Naive thymus-derived CD4-positive, alpha-beta T cell (primary cell): ENCODE measurements around the gene USP6NL. TPM values are rescaled to one million over a fixed set of nuclear protein-coding genes. Genes with fewer than 3 reads are reported as not detected.
A peak's percentile ranks its signal among the peaks of the same experiment; 100 is the strongest.
"Not testable (repeated sequence)": the region's sequence is repeated elsewhere in the genome, so short reads cannot be mapped to it uniquely, and the experiment has no call there.

Experiments used
- ATAC-seq: fragments of 150-1000 bp; cut with Tn5 transposase; 2 replicates; pipeline ENCODE4 v1.10.0; 2021; ENCODE audit warnings: mild to moderate bottlenecking, moderate library complexity
- CTCF ChIA-PET: fragments of 350-600 bp; sonication (Branson Sonifier 250); formaldehyde crosslinking; loops from one replicate; lab custom pipeline; 2021; ENCODE audit warnings: antibody characterized with exemption; lab: Charles Lee
- POLR2A ChIA-PET: fragments of 350-600 bp; sonication (Branson Sonifier 250); formaldehyde crosslinking; loops from one replicate; lab custom pipeline; 2021; ENCODE audit warnings: antibody characterized with exemption, inconsistent platforms; lab: Charles Lee
- DNase-seq, 9 donors: peaks; one replicate each; pipeline versions ENCODE4 v3.0.0 to v3.0.0-alpha.2; 2020 to 2022; ENCODE audit warnings: mixed read lengths in 1 of 9
- H3K27ac ChIP-seq: one replicate; pipeline ENCODE4 v1.7.0; 2013; ENCODE audit warnings: mild to moderate bottlenecking, low read depth, low read length, moderate library complexity
- H3K27me3 ChIP-seq, 2 donors: one replicate each; pipeline ENCODE4 v1.7.0; 2013; ENCODE audit warnings: low read length in 2 of 2, mild to moderate bottlenecking in 2 of 2, moderate library complexity in 2 of 2; ENCODE audit not compliant: control insufficient read depth in 2 of 2, insufficient read depth in 2 of 2
- H3K36me3 ChIP-seq, 3 experiments: 1 replicate in 2 of 3; 2 replicates in 1 of 3; pipeline ENCODE4 v1.7.0; 2013; ENCODE audit warnings: low read length in 3 of 3, mild to moderate bottlenecking in 3 of 3, moderate library complexity in 1 of 3; ENCODE audit not compliant: insufficient read depth in 3 of 3, control insufficient read depth in 2 of 3
- H3K4me1 ChIP-seq, 2 donors: one replicate each; pipeline ENCODE4 v1.7.0; 2013; ENCODE audit warnings: low read length in 2 of 2, mild to moderate bottlenecking in 2 of 2, moderate library complexity in 1 of 2; ENCODE audit not compliant: control insufficient read depth in 2 of 2, insufficient read depth in 2 of 2
- H3K4me3 ChIP-seq: 2 replicates; pipeline ENCODE4 v1.7.0; 2013; ENCODE audit warnings: mild to moderate bottlenecking, low read length
- H3K9me3 ChIP-seq, 3 experiments: 1 replicate in 2 of 3; 2 replicates in 1 of 3; pipeline ENCODE4 v1.7.0; 2013; ENCODE audit warnings: low read length in 3 of 3; ENCODE audit not compliant: control insufficient read depth in 2 of 3
- H3K27ac Mint-ChIP-seq, 9 donors: one replicate each; pipeline ENCODE4 v1.8.0; 2020 to 2022; ENCODE audit warnings: mixed read lengths in 9 of 9, mild to moderate bottlenecking in 8 of 9, moderate library complexity in 5 of 9, inconsistent platforms in 2 of 9
- H3K27me3 Mint-ChIP-seq, 5 donors: one replicate each; pipeline ENCODE4 v1.8.0; 2021 to 2022; ENCODE audit warnings: mixed read lengths in 5 of 5, mild to moderate bottlenecking in 1 of 5
- H3K36me3 Mint-ChIP-seq, 5 donors: one replicate each; pipeline ENCODE4 v1.8.0; 2020 to 2022; ENCODE audit warnings: mixed read lengths in 5 of 5, mild to moderate bottlenecking in 3 of 5, inconsistent platforms in 1 of 5
- H3K4me1 Mint-ChIP-seq, 7 donors: one replicate each; pipeline ENCODE4 v1.8.0; 2020 to 2022; ENCODE audit warnings: mixed read lengths in 7 of 7, mild to moderate bottlenecking in 3 of 7, inconsistent platforms in 1 of 7
- H3K4me3 Mint-ChIP-seq, 10 donors: one replicate each; pipeline ENCODE4 v1.8.0; 2020 to 2022; ENCODE audit warnings: mild to moderate bottlenecking in 10 of 10, mixed read lengths in 10 of 10, moderate library complexity in 6 of 10, inconsistent platforms in 2 of 10
- H3K9me3 Mint-ChIP-seq, 11 donors: one replicate each; pipeline ENCODE4 v1.8.0; 2020 to 2022; ENCODE audit warnings: mixed read lengths in 11 of 11, mild to moderate bottlenecking in 4 of 11, inconsistent platforms in 1 of 11, moderate library complexity in 1 of 11
- intact Hi-C, 2 donors: fragments of 100-400 bp; cut with micrococcal nuclease; formaldehyde crosslinking; loops; one replicate each; pipeline ENCODE4 v1.15.1; 2023
- polyA plus RNA-seq, 2 donors: library from polyadenylated mRNA; unstranded; fragments of 300-500 nt; fragmentation: Illumina TruSeq; gene quantifications; one replicate each; pipeline ENCODE4 v1.2.3, GENCODE V29; 2021
- total RNA-seq, 6 experiments: library from RNA in 5 of 6; stranded (reverse) in 5 of 6; gene quantifications; 1 replicate in 5 of 6; 2 replicates in 1 of 6; pipeline ENCODE4 v1.2.3 and lab custom pipeline; 2021 to 2026

The USP6NL gene
- total and polyA plus RNA-seq, 7 experiments from 2014 or later, result 0.70 to 6.6 (median 4.6) TPM

DNA sequence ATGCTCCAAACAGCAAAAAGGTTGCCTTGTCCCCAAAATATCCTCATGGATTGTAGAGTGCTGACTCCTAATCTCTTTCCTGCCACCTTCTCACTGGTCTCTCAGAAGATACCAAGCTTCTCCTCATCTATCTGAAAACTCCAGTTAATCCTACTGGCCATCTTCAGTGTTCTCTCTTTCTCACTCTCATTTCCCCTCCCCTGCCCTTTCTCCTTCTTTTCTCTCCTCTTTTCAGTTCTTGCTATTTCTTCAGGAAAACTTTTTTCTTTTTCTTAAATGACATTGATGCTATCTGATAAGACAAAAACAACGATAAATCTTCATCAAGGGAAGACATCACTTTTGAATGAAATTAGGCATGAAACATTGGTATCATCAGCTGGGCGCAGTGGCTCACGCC lies 109.8 kb downstream of the USP6NL start:
- no peaks in the 10 kb centered on the region for H3K9me3 Mint-ChIP-seq
- H3K4me3 Mint-ChIP-seq, result no peak overlapping the region
- no peaks in the 10 kb centered on the region for H3K9me3 ChIP-seq
- DNase-seq, result no peak
- peaks cover 0 to 28% (median 2%) of the 10 kb centered on the region in 5 donors for H3K36me3 Mint-ChIP-seq
- intact Hi-C loops, result no loop called here
- H3K27ac Mint-ChIP-seq, result no peak overlapping the region
- peaks cover 0 to 13% (median 0%) of the 10 kb centered on the region in 7 donors for H3K4me1 Mint-ChIP-seq
- H3K27me3 Mint-ChIP-seq, result peaks cover 0 to 15% (median 0%) of the 10 kb centered on the region in 5 donors
- ATAC-seq, result no peak
- ChIA-PET POLR2A (no interaction called here), CTCF (no interaction called here)
- H3K4me3 ChIP-seq, result no peak overlapping the region
- H3K27ac ChIP-seq, result no peak overlapping the region
- H3K27me3 ChIP-seq, result no peaks in the 10 kb centered on the region
- no peaks in the 10 kb centered on the region for H3K36me3 ChIP-seq
- H3K4me1 ChIP-seq, result no peaks in the 10 kb centered on the region

DNA sequence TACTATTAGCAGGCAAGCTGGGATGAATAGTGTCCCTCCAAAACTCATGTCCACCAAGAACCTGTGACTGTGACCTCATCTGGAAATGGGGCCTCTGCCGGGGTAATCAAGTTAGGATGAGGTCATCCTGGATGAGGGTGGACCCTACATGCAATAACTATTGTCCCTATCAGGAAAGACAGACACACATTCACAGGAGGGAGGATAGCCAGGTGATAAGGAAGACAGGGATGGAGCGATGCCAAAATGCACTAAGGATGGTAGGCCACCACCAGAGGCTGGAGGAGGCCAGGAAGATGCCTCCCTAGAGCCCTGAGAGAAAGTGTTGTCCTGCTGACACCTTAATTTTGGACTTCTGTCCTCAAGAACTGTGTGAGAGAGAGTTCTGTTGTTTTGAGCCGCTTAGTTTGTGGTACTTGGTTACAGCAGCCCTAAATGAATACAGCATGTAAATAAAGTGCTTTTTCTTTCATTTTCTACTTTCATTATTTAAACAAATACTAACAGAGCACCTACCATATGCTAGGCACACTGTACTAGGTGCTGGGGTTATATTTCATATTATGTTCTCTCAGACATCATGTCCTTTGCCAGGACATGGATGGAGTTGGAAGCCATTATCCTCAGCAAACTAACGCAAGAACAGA lies 111.9 kb downstream of the USP6NL start:
- Mint-ChIP-seq H3K27ac (no peak overlapping the region), H3K36me3 (peaks cover 0 to 34% (median 4%) of the 10 kb centered on the region in 5 donors), H3K4me1 (peaks cover 0 to 11% (median 0%) of the 10 kb centered on the region in 7 donors), H3K4me3 (no peak overlapping the region), H3K9me3 (no peaks in the 10 kb centered on the region), H3K27me3 (peaks cover 0 to 7% (median 0%) of the 10 kb centered on the region in 5 donors)
- DNase-seq (no peak), ATAC-seq (no peak)
- no peak overlapping the region for H3K4me3 ChIP-seq
- ChIA-PET CTCF (no interaction called here), POLR2A (no interaction called here)
- H3K4me1 ChIP-seq, result no peaks in the 10 kb centered on the region
- H3K9me3 ChIP-seq, result no peaks in the 10 kb centered on the region
- H3K27me3 ChIP-seq, result no peaks in the 10 kb centered on the region
- no peaks in the 10 kb centered on the region for H3K36me3 ChIP-seq
- intact Hi-C loops, result no loop called here
- H3K27ac ChIP-seq, result no peak overlapping the region

DNA sequence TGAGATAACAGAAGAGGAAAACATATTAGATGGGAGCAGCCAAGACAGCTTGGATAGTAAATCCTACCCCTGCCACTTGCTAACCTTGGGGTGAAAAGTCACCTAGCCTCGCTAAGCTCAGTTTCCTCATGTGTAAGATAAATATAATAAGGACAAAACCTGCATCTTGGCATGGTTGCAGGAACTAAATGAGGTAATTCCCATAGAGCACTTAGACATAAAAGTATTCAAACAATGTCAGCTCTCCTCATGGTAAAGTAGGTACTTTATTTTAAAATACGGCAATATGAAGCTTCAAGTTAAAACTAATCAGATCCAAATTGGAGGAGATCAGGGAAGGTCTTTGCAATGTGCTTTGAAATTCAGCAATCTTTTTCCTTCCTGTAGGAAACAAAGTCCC lies 113.1 kb downstream of the USP6NL start:
- Histone ChIP-seq H3K27ac (no peak overlapping the region), H3K36me3 (no peaks in the 10 kb centered on the region), H3K4me1 (no peaks in the 10 kb centered on the region), H3K27me3 (no peaks in the 10 kb centered on the region), H3K4me3 (no peak overlapping the region), H3K9me3 (no peaks in the 10 kb centered on the region)
- Mint-ChIP-seq H3K9me3 (no peaks in the 10 kb centered on the region), H3K27me3 (peaks cover 0 to 3% (median 0%) of the 10 kb centered on the region in 5 donors), H3K4me1 (peaks cover 0 to 11% (median 0%) of the 10 kb centered on the region in 7 donors), H3K27ac (no peak overlapping the region), H3K4me3 (no peak overlapping the region), H3K36me3 (peaks cover 0 to 38% (median 10%) of the 10 kb centered on the region in 5 donors)
- ChIA-PET POLR2A (no interaction called here), CTCF (interaction anchor here (0.7 kb wide), 1 partner anchor 292 kb away, joined by 3 read pairs; no protein-coding TSS in a partner anchor)
- ATAC-seq (no peak), DNase-seq (no peak)
- intact Hi-C loops, result no loop called here

GRCh38 chr10:11494923-11495322 lies 116.5 kb downstream of the USP6NL start:
- H3K27me3 ChIP-seq, POLR2A ChIA-PET, H3K9me3 ChIP-seq, H3K4me3 ChIP-seq, H3K4me1 ChIP-seq, H3K27ac Mint-ChIP-seq, intact Hi-C loops, ATAC-seq, H3K27ac ChIP-seq, H3K27me3 Mint-ChIP-seq, H3K9me3 Mint-ChIP-seq, H3K4me3 Mint-ChIP-seq, DNase-seq: not testable (repeated sequence)
- peaks cover 0 to 12% (median 0%) of the 10 kb centered on the region in 7 donors for H3K4me1 Mint-ChIP-seq
- H3K36me3 Mint-ChIP-seq, result peaks cover 0 to 51% (median 15%) of the 10 kb centered on the region in 5 donors
- H3K36me3 ChIP-seq, result peaks cover 0 to 11% (median 0%) of the 10 kb centered on the region in 3 experiments
- CTCF ChIA-PET, result interaction anchor here (1.0 kb wide), 1 partner anchor 10 kb away, joined by 3 read pairs; no protein-coding TSS in a partner anchor

- H3K27me3 ChIP-seq, result no peaks in the 10 kb centered on the region
- no peak overlapping the region for H3K4me3 ChIP-seq
- H3K4me1 ChIP-seq, result no peaks in the 10 kb centered on the region
- H3K27ac ChIP-seq, result no peak overlapping the region
- Mint-ChIP-seq H3K4me1 (peaks cover 0 to 4% (median 0%) of the 10 kb centered on the region in 7 donors), H3K4me3 (no peak overlapping the region), H3K27me3 (no peaks in the 10 kb centered on the region), H3K27ac (no peak overlapping the region), H3K36me3 (peaks cover 0 to 44% (median 15%) of the 10 kb centered on the region in 5 donors), H3K9me3 (no peaks in the 10 kb centered on the region)
- H3K36me3 ChIP-seq, result peaks cover 0 to 11% (median 0%) of the 10 kb centered on the region in 3 experiments
- DNase-seq (no peak), ATAC-seq (no peak)
- POLR2A ChIA-PET, result no interaction called here
- H3K9me3 ChIP-seq, result no peaks in the 10 kb centered on the region
- intact Hi-C loops, result no loop called here
- CTCF ChIA-PET, result no interaction called here
Measured at GRCh38 chr10:11493646-11494045, 117.8 kb downstream of the USP6NL start.

GRCh38 chr10:11491087-11491486 lies 120.4 kb downstream of the USP6NL start:
- Histone ChIP-seq H3K9me3 (no peaks in the 10 kb centered on the region), H3K4me1 (no peaks in the 10 kb centered on the region), H3K27me3 (no peaks in the 10 kb centered on the region), H3K27ac (no peak overlapping the region), H3K36me3 (peaks cover 0 to 11% (median 0%) of the 10 kb centered on the region in 3 experiments), H3K4me3 (no peak overlapping the region)
- ATAC-seq (no peak), DNase-seq (no peak)
- ChIA-PET POLR2A (no interaction called here), CTCF (no interaction called here)
- Mint-ChIP-seq H3K27ac (no peak overlapping the region), H3K4me3 (no peak overlapping the region), H3K9me3 (no peaks in the 10 kb centered on the region), H3K4me1 (peaks cover 0 to 4% (median 0%) of the 10 kb centered on the region in 7 donors), H3K27me3 (no peaks in the 10 kb centered on the region), H3K36me3 (peaks cover 0 to 40% (median 12%) of the 10 kb centered on the region in 5 donors)
- intact Hi-C loops, result no loop called here

- POLR2A ChIA-PET, result no interaction called here
- H3K27ac Mint-ChIP-seq, result peak overlapping the region in 2 of 9 donors; percentile 38 to 81
- H3K36me3 Mint-ChIP-seq, result peaks cover 0 to 30% (median 12%) of the 10 kb centered on the region in 5 donors
- H3K4me1 Mint-ChIP-seq, result peaks cover 0 to 4% (median 0%) of the 10 kb centered on the region in 7 donors
- intact Hi-C loops, result no loop called here
- no peaks in the 10 kb centered on the region for H3K27me3 ChIP-seq
- H3K9me3 ChIP-seq, result no peaks in the 10 kb centered on the region
- no peak overlapping the region for H3K4me3 Mint-ChIP-seq
- DNase-seq (no peak), ATAC-seq (no peak)
- H3K27ac ChIP-seq, result no peak overlapping the region
- CTCF ChIA-PET, result no interaction called here
- no peak overlapping the region for H3K4me3 ChIP-seq
- H3K4me1 ChIP-seq, result no peaks in the 10 kb centered on the region
- H3K27me3 Mint-ChIP-seq, result no peaks in the 10 kb centered on the region
- H3K36me3 ChIP-seq, result peaks cover 0 to 11% (median 0%) of the 10 kb centered on the region in 3 experiments
- no peaks in the 10 kb centered on the region for H3K9me3 Mint-ChIP-seq
Measured at GRCh38 chr10:11489591-11489990, 121.9 kb downstream of the USP6NL start.
